GM23248 (cell line): ENCODE data around the gene MSL1. TPM values are rescaled to one million over a fixed set of nuclear protein-coding genes. Genes with fewer than 3 reads are reported as not detected.

Source experiments
- DNase-seq: peaks from one replicate; pipeline ENCODE4 v3.0.0-alpha.2; 2015
- H2AFZ ChIP-seq: fragments of 200-600 bp; sonication (generic); 2 replicates; pipeline ENCODE4 v1.6.1; 2016; ENCODE audit warnings: antibody characterized with exemption
- H3F3A ChIP-seq: fragments of 200-600 bp; sonication (generic); 2 replicates; pipeline ENCODE4 v1.6.1; 2016; ENCODE audit warnings: mild to moderate bottlenecking, antibody characterized with exemption, mixed run types; ENCODE audit not compliant: insufficient read depth
- H3K27ac ChIP-seq: fragments of 200-600 bp; sonication (generic); 2 replicates; pipeline ENCODE4 v1.5.1; 2016; ENCODE audit warnings: mild to moderate bottlenecking
- H3K27me3 ChIP-seq: fragments of 200-600 bp; sonication (generic); replicated peaks from 2 replicates; pipeline ENCODE4 v1.6.1; 2016; ENCODE audit warnings: mild to moderate bottlenecking; ENCODE audit not compliant: insufficient read depth
- H3K36me3 ChIP-seq: fragments of 200-600 bp; sonication (generic); 2 replicates; pipeline ENCODE4 v1.6.1; 2016; ENCODE audit warnings: low read depth, mild to moderate bottlenecking
- H3K4me1 ChIP-seq: fragments of 200-600 bp; sonication (generic); 2 replicates; pipeline ENCODE4 v1.6.1; 2016; ENCODE audit warnings: mild to moderate bottlenecking; ENCODE audit not compliant: insufficient read depth
- H3K4me2 ChIP-seq: fragments of 200-600 bp; sonication (generic); one replicate; pipeline ENCODE4 v1.6.1; 2016; ENCODE audit warnings: mild to moderate bottlenecking; ENCODE audit not compliant: unreplicated experiment
- H3K4me3 ChIP-seq: fragments of 200-600 bp; sonication (generic); 2 replicates; pipeline ENCODE4 v1.5.1; 2016; ENCODE audit warnings: mild to moderate bottlenecking
- H3K79me2 ChIP-seq: fragments of 200-600 bp; sonication (generic); 2 replicates; pipeline ENCODE4 v1.6.1; 2016; ENCODE audit warnings: mild to moderate bottlenecking; ENCODE audit not compliant: insufficient read depth
- H3K9ac ChIP-seq: fragments of 200-600 bp; sonication (generic); 2 replicates; pipeline ENCODE4 v1.6.1; 2016; ENCODE audit warnings: mild to moderate bottlenecking
- H3K9me2 ChIP-seq: fragments of 200-600 bp; sonication (generic); 2 replicates; pipeline ENCODE4 v1.6.1; 2016; ENCODE audit warnings: mixed run types, mild to moderate bottlenecking, moderate library complexity; ENCODE audit not compliant: insufficient read depth
- H3K9me3 ChIP-seq: fragments of 200-600 bp; sonication (generic); one replicate; pipeline ENCODE4 v1.6.1; 2017; ENCODE audit warnings: low read depth
- H4K20me1 ChIP-seq: fragments of 200-600 bp; sonication (generic); 2 replicates; pipeline ENCODE4 v1.6.0; 2016; ENCODE audit not compliant: insufficient read depth
- EZH2 ChIP-seq: fragments of 200-600 bp; sonication (generic); IDR thresholded peaks from 2 replicates; pipeline ENCODE4 v1.6.1; 2018; ENCODE audit warnings: antibody characterized with exemption, mild to moderate bottlenecking; ENCODE audit not compliant: insufficient read depth, poor library complexity, severe bottlenecking
- EZH2phosphoT487 ChIP-seq: fragments of 200-600 bp; sonication (generic); IDR thresholded peaks from 2 replicates; pipeline ENCODE4 v1.6.1; 2018; ENCODE audit warnings: antibody characterized with exemption, moderate library complexity, mild to moderate bottlenecking, low read depth; ENCODE audit not compliant: insufficient read depth
- WGBS, 2 experiments: methylation state at CpG; one replicate each; pipeline ENCODE4 v1.1.6; 2015 to 2017; ENCODE audit warnings: low lambda C conversion rate in 2 of 2, low coverage in 1 of 2; ENCODE audit errors: missing lambda C conversion rate in 2 of 2; 5-methylcytosine and 5-hydroxymethylcytosine counted together
- in situ Hi-C: fragments of 300-500 bp; cut with MboI; formaldehyde crosslinking; loops from 2 replicates; pipeline ENCODE4 v1.15.0; 2020
- polyA plus RNA-seq: library from polyadenylated mRNA; unstranded; fragments of >200 nt; fragmentation: Nextera tagmentation; extraction: Ambion mirVana; gene quantifications from 2 replicates; pipeline ENCODE4 v1.2.1, GENCODE V29; 2016
- total RNA-seq: library from RNA; depleted of rRNA; stranded (reverse); fragments of >200 nt; shearing (Covaris generic); gene quantifications from 2 replicates; pipeline ENCODE4 v1.2.3, GENCODE V29; 2014

The MSL1 gene
- total and polyA plus RNA-seq, 2 experiments from 2014 or later, result 8.9 to 45.3 TPM

DNA sequence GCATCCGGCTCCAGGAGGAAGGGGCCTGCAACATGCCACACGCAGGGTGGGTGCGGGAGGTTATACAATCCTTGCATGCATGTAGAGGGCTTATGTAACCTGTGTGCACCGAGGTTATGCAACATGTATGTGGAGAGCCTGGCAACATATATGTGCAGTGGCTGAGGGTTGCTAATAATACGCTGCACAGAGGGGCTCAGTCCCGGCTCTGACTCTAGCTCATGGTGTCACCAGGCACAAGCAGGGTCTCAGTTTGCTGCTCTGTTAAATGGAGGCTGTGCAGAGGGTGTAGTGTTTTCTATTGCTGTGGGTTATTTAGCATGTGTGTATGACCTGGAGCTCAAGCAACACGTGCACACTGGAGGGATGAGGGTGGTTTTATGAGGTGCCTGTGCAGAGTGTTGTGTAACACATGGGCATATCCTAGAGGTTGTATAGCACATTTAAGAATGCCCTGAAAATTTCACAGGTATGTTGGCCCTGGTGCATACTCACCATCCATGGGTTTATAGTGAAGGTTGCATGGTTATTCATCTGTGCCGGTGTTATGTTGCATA is 45.8 kb upstream of the MSL1 start:
- H3K4me3 ChIP-seq, result no peak overlapping the region
- H2AFZ ChIP-seq, result no peak overlapping the region
- in situ Hi-C loops, result no loop called here
- 0 out of 2 replicates have a peak, but pooled peaks cover 7% of the 10 kb centered on the region for H3F3A ChIP-seq
- peaks cover 20% of the 10 kb centered on the region for H3K79me2 ChIP-seq
- TF ChIP-seq EZH2phosphoT487 (no peak), EZH2 (no peak)
- H3K27me3 ChIP-seq, result no peaks in the 10 kb centered on the region
- no peaks in the 10 kb centered on the region for H4K20me1 ChIP-seq
- no peak overlapping the region for H3K4me2 ChIP-seq
- H3K9ac ChIP-seq, result no peak overlapping the region
- no peaks in the 10 kb centered on the region for H3K9me2 ChIP-seq
- DNase-seq, result no peak
- no peaks in the 10 kb centered on the region for H3K9me3 ChIP-seq
- WGBS, 2 experiments, result 28 to 34% methylated on average over 8 of the region's 8 CpGs
- no peaks in the 10 kb centered on the region for H3K36me3 ChIP-seq
- peaks cover 26% of the 10 kb centered on the region for H3K4me1 ChIP-seq
- H3K27ac ChIP-seq, result no peak overlapping the region

DNA sequence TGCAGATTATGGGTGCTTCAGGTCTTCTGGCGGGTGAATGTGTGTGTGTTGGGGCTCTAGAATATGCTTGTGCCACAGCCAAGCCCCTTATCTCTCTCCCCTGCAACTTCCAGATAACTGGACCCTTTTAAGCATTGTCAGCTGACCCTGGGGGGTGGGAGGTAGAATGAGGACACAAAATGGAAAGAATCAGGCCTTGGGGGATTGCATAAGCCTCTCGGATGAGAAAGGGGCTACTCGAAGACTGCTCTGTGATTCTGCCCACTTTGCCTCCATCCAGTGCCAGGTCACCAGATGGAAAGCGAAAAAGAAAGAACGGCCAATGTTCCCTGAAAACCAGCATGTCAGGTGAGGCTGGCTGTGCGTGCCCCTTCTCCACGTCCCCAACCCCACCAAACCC is 45.2 kb upstream of the MSL1 start:
- WGBS, 2 experiments, result 93 to 95% methylated on average over 7 of the region's 7 CpGs
- TF ChIP-seq EZH2phosphoT487, result no peak
- TF ChIP-seq EZH2, result no peak
- in situ Hi-C loops, result no loop called here
- Histone ChIP-seq H4K20me1 (no peaks in the 10 kb centered on the region), H3K27me3 (no peaks in the 10 kb centered on the region), H3K4me1 (peaks cover 23% of the 10 kb centered on the region), H3K27ac (no peak overlapping the region), H3K79me2 (peaks cover 14% of the 10 kb centered on the region), H3K9ac (no peak overlapping the region), H3K4me2 (no peak overlapping the region), H3K9me2 (no peaks in the 10 kb centered on the region), H3K36me3 (no peaks in the 10 kb centered on the region), H3F3A (0 out of 2 replicates have a peak, but pooled peaks cover 7% of the 10 kb centered on the region), H3K9me3 (no peaks in the 10 kb centered on the region), H3K4me3 (no peak overlapping the region), H2AFZ (no peak overlapping the region)
- no peak for DNase-seq

DNA sequence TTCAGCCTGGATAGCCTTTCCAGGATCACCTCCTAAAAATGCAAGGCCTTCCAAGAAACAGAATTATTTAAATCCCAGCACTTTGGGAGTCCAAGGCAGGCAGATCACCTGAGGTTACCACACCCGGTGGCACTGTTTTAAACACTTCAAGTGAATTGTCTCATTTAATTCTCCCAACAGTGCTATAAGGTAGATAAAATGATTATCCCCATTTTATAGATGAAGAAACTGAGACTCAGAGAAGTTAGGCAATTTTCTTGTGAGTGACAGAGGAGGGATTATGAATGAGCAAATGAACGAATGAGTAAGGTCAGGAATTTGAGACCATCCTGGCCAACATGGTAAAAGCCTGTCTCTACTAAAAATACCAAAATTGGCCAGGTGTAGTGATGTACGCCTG is 42.2 kb upstream of the MSL1 start:
- Histone ChIP-seq H3K36me3 (no peaks in the 10 kb centered on the region; the same call in 1 of the 2 replicates), H3K27ac (no peak overlapping the region), H3K4me1 (peaks cover 9% of the 10 kb centered on the region), H3K4me2 (no peak overlapping the region), H3K9me3 (no peaks in the 10 kb centered on the region), H3K9ac (no peak overlapping the region), H3K4me3 (no peak overlapping the region), H4K20me1 (no peaks in the 10 kb centered on the region), H3K9me2 (no peaks in the 10 kb centered on the region), H3K27me3 (no peaks in the 10 kb centered on the region), H2AFZ (no peak overlapping the region), H3K79me2 (0 out of 2 replicates have a peak, but pooled peaks cover 9% of the 10 kb centered on the region), H3F3A (no peaks in the 10 kb centered on the region)
- WGBS, 2 experiments, result 83 to 89% methylated on average over 3 of the region's 3 CpGs
- TF ChIP-seq EZH2phosphoT487 (no peak), EZH2 (no peak)
- in situ Hi-C loops, result no loop called here
- no peak for DNase-seq

- H3F3A ChIP-seq, result no peaks in the 10 kb centered on the region
- no peak overlapping the region for H2AFZ ChIP-seq
- in situ Hi-C loops, result no loop called here
- DNase-seq, result no peak
- no peaks in the 10 kb centered on the region; the same call in 1 of the 2 replicates for H3K36me3 ChIP-seq
- H3K4me3 ChIP-seq, result no peak overlapping the region
- no peaks in the 10 kb centered on the region for H3K9me3 ChIP-seq
- H3K27me3 ChIP-seq, result no peaks in the 10 kb centered on the region
- WGBS, 2 experiments, result 84 to 91% methylated on average over 14 of the region's 14 CpGs
- H3K27ac ChIP-seq, result no peak overlapping the region
- no peaks in the 10 kb centered on the region for H3K79me2 ChIP-seq
- H3K9ac ChIP-seq, result no peak overlapping the region
- H3K9me2 ChIP-seq, result no peaks in the 10 kb centered on the region
- TF ChIP-seq EZH2 (no peak), EZH2phosphoT487 (no peak)
- H3K4me2 ChIP-seq, result no peak overlapping the region
- no peaks in the 10 kb centered on the region for H3K4me1 ChIP-seq
- no peaks in the 10 kb centered on the region for H4K20me1 ChIP-seq
These were observed 37.3 kb upstream of the MSL1 start for GRCh38 chr17:40084477-40084876.
